Stimulated activated CD4-positive, alpha-beta T cell treated with anti-CD3 and anti-CD28 coated beads, Interleukin-12 subunit alpha, Interleukin-12 subunit beta, amount 100 ng/mL, for 4 hours (primary cell): ENCODE measurements around the gene DNAI2.

Experiments
- DNase-seq: peaks from one replicate; pipeline ENCODE4 v3.0.0-alpha.2; 2020

The DNAI2 gene

DNA sequence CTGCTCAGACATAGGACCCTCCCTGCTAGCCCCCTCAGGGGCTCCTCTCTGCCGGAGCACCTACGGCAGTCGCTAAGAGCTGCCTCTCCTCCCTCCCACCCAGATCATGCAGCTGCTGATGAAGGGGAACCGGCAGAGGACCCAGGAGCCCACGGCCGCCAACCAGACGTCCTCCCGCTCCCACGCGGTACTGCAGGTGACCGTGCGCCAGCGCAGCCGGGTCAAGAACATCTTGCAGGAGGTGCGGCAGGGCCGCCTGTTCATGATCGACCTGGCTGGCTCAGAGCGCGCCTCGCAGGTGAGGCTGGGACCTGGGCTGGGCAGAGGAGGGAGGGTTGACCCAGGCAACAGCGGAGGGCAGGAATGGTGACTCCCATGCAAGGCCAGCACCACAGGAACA lies 70.6 kb downstream of the DNAI2 start:
- no peak for DNase-seq

DNA sequence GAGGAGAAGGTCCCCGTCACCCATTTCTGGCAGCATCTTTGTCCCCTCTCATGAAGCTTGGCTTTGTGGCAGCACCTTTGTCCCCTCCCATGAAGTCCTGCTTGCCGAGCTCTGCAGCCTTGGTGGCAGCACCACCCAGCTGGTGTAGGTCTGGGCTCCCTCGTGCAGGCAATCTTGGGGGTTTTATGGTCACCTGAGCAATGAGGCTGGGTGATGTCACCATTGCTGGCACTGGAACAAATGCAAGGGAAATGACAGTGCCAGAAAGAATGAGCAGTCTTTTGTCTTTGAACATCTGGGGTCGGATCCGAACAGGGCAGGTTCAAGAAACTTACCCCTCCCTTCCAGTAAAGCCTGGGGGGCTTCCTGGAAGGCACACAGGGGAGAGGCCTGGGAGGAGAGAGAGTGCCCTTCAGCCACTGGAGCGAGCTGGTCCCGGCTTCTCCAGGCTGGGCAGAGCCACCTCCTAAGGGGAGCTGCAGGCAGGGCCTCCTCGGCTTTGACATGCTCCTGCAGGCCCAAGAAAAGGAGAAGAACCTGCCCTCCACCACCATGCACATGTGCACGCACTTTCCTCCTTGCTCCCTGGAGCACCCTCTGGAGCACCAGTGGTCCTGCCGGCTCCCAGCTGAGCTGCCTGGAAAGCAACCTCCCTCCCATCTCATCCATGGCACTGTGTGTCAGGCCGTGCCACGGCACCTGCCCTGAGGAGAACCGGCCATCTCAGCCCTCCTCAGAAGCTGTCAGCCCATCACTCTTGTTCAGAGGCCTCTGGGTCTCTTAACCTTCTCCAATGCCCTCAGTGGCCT lies 71.6 kb downstream of the DNAI2 start:
- DNase-seq, result no peak

DNA sequence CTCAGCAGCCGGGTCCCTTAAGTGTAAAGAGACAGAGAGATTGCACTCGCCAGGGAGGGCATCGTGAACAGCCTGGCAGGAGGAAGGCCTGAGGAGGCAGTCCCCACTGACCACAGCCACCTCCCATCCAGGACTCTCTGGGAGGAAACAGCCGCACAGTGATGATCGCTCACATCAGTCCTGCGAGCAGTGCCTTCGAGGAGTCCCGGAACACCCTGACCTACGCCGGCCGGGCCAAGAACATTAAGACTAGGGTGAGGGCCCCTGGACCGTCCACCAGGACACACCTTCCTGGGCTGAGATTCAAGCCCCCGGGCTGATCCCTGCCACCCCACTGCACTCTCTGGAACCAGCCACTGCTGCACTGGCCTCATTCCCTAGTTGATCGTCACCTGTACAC lies 73.6 kb downstream of the DNAI2 start:
- no peak for DNase-seq

DNA sequence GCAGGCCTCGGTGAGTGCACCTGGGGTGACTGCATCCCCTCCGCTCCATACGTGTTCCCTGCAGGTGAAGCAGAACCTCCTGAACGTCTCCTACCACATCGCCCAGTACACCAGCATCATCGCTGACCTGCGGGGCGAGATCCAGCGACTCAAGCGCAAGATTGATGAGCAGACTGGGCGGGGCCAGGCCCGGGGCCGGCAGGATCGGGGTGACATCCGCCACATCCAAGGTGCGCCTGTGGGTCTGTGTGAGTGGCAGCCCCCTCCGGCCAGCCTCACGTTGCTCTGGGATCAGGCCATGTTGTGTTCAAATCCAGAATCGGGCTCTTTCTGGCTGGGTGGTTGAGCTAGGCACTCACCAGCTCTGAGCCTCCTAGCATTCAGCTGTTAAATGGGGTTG lies 75.1 kb downstream of the DNAI2 start:
- DNase-seq, result no peak

DNA sequence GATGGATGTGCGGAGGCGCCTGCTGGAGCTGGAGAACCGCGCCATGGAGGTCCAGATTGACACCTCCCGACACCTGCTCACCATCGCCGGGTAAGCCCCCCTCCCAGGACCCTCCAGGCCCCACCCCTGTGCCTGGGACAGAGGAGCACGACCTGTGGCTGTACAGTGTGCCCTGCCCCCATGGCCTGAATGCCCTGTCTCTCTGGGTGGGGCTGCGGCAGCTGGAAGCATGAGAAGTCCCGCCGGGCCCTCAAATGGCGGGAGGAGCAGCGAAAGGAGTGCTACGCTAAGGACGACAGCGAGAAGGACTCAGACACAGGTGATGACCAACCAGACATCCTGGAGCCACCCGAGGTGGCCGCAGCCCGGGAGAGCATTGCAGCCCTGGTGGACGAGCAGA lies 76.5 kb downstream of the DNAI2 start:
- no peak for DNase-seq

DNA sequence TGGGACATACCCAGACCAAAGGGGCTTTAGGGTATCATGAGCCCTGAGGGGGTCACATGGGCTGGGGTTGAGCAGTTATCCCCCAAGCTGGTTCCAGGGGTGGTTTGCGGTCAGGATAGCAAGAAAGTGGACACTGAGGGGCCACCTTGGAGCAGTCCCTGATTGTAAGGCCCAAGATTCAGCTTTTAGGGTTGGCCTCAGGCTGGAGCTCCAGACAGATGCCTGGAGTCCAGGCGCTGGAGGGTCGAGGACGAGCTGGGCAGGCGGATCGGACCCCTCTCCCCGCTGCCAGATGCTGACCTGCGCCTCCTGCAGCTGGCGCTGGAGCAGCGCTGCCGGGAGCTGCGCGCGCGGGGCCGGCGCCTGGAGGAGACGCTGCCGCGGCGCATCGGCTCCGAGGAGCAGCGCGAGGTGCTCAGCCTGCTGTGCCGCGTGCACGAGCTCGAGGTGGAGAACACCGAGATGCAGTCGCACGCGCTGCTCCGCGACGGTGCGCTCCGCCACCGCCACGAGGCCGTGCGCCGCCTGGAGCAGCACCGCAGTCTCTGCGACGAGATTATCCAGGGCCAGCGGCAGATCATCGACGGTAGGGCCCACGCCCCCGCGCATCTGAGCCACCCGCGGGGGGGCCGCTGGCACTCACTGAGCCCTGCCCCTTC lies 77.6 kb downstream of the DNAI2 start:
- no peak for DNase-seq

DNA sequence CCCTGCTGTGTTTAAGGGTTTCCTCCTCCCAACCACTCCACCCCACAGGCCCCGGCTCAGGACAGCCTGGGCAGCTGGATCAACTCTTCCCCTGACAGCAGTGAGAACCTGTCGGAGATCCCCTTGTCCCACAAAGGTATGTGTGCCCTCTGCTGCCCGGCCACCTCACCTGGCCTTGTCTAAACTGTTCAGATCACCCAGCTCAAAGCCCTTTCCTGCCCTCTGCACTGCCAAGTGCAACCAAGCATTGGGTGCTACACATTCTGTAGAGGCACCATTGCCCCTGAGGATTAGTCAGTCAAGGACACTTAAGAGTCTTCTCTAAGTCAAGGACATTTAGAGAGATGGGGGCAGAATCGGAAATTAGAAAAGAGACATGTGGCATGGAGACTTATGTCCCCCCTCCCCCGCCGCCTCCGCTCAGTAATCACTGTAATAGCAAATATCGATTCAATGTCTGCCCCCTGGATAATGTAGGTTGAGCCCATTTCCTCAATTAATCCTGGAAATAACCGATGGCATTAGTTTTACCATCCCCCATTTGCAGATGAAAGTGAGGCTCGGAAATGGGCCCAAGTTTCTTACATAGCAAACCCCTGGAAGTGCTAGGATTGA lies 79.5 kb downstream of the DNAI2 start:
- no peak for DNase-seq

DNA sequence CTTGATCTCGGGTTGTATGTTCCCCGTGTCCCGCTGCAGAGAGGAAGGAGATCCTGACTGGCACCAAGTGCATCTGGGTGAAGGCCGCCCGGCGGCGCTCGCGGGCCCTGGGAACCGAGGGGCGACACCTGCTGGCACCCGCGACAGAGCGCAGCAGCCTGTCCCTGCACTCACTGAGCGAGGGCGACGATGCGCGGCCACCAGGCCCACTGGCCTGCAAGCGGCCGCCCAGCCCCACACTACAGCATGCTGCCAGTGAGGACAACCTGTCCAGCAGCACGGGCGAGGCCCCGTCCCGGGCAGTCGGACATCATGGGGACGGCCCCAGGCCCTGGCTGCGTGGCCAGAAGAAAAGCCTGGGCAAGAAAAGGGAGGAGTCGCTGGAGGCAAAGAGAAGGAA lies 80.1 kb downstream of the DNAI2 start:
- peak; percentile 41 for DNase-seq

DNA sequence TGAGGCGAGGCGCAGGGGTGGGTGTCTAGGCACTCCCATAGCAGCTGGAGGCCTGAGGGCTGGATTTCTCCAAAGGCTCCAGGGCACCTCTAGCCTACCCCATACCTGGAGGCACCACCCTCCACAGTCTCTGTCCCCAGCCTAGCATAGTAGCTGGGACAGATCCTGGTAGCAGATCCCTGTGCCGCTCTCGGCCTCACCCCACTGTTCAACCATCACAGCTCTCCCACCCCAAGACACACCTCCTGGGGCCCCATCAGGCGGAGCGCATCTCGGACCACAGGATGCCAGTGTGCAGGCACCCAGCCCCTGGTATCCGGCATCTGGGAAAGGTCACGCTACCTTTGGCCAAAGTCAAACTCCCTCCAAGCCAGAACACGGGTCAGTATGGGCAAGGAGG lies 80.5 kb downstream of the DNAI2 start:
- DNase-seq, result no peak

DNA sequence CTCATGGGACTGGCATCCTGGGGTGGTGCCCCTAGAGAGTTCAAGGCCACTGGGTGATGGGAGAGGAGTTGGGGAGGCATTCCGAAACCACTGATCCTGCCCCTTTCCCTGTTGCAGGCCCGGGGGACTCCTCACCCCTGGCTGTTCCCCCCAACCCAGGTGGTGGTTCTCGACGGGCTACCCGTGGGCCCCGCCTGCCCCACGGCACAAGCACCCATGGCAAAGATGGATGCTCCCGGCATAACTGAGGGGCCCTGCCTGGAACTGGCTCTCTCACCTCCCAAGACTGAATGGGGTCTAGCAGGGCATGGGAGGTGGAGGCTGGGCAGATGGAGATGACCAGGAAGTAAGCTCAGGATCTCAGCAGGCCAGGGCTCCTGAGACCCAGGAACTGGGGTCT lies 81.0 kb downstream of the DNAI2 start:
- DNase-seq, result no peak

DNA sequence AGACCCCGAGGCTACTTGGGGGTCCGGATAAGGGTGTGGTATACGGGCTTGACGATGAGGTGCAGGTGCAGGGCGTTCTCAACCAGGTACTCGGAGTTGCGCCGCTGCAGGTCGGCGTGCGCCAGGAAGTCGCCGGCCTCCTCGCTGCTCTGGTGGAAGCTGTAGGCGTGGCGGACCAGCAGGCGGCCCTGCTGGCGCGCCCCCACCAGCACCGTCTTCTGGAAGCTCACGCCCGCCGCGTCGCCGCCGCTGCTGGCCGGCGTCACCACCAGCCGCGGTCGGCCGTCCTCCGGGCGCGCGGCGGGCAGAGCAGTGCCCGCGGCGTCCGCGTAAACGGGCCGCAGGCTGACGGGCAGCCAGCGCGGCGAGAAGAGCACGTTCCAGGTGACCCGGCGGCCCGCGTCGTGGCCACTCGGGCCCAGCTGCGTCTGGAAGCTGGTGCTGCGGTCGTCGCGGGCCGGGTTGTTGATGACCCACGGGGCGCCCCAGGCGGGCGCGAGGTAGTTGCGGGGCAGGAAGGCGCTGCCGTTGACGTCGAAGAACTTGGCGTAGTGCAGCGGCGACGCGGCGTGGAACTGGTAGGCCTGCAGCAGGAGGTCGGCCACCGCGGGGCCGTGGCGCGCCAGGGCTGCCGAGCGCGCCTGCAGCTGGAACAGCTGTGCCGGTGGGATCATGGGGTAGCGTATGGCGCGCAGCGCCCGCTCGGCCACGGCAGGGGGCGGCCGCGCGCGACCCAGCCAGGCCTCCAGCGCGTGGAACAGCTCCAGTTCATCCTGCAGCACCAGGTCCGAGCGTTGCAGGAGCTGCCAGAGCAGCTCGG lies 82.8 kb downstream of the DNAI2 start:
- no peak for DNase-seq

DNA sequence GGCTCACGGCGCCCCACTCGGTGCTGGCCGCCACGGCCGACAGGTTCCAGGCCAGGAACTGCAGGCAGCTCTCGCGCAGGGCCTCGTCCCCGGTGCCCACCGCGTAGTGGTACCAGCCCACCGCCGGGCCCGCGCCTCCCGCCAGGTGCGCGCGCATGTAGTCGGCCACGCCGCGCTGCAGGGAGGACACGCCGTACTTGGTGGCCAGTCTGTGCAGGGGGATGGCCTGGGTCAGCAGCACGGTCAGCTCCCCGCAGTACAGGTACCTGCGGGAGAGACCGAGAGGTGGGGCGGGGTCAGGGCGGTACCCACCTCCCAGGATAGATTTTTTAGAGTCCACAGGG lies 83.4 kb downstream of the DNAI2 start:
- no peak for DNase-seq

DNA sequence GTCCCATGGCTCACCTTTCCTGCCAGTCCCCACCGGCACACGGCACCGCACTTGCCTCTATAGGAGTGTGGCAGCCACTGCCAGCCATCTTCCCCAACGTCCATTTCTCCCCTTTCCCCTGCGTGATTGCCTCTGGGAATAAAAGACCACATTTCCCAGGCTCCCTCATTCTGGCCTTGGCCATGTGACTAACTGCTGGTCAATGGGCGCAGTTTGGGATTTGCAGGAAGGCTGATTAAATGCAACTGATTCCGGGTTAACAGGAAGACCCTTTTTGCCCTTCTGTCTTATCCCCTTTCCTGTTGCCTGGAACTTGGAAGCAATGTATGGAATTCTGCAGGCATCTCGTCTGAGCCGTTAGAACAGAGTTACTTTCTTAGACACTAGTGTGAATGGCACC lies 84.7 kb downstream of the DNAI2 start:
- DNase-seq, result no peak

DNA sequence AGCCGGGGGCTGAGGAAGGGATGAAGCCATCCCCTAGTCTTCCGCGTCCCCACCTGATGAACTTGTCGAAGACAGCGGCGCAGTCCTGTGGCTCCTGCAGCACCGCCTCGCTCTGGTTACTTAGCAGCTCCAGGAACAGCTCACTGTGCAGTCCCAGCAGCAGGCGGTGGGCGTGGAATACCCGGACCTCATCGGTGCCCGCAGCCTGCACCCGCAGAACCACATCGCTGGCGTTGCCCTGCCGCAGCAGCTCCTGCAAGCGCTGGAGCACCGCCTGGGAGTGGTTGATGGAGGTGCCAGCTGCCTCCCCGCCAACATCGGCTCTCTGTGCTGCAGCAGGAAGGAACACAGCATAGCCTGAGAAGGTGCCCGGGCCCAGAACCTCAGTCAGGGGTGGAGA lies 85.9 kb downstream of the DNAI2 start:
- no peak for DNase-seq

DNA sequence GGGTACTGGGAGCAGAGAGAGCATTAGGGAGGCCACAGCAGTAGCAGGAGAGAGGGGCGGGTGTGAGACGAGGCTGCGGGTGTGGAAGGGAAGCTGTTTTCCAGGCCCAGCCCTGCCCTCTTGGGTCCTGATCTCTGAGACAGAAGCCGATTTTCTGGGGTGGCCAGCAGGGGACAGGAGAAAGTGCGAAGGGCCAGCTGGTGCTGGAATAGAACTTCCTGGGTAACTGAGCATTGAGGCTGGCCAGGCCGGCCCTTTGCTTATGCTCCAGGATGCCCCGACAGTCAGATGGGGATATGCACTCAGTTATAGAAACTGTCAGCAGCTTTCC lies 86.8 kb downstream of the DNAI2 start:
- DNase-seq, result no peak

DNA sequence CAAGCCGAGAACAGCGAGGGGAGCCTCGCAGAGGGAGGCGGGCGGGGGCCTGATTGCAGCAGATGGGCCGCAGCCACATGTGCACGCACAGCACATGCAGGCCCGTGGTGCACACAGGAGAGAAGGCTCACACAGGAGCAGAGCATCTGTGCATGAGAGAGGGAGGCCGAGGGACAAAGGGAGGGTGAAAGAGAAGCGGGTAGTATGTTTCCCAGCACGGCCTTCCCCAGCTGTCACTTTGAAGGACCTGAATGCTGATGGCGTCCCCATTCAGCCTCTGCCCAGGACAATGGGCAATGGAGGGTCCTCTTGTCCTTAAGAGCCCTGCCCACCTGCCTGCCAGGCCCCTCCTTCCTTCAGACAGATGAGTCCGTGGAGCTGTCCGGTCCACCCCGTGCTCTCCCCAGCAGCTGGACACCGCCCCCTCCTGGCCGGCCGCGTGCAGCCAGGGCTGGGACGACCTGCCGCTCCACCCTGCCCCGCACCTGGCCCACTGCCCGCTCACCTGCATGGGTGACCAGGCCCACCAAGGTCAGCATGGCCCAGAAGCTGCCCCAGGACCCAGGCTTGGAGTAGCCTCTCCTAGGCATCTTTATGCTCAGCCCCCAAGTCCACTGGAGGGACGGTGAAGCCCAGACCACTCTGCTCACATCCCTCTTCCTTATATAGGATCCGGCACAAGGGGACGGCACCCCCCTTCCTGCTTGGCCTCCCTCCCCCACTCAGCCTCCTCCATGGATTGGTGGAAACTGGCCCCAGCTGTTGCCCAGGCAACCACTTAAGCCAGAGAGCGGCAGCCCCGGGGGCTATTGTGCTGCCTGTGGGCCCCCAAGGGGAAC lies 87.4 kb downstream of the DNAI2 start, which contains the start of gene BTBD17:
TSS of gene BTBD17 (minus strand) at position 639 of the 839 bp plus-strand sequence. CDS start at position 590, 49 bp downstream.
- DNase-seq, result peak; percentile 27

DNA sequence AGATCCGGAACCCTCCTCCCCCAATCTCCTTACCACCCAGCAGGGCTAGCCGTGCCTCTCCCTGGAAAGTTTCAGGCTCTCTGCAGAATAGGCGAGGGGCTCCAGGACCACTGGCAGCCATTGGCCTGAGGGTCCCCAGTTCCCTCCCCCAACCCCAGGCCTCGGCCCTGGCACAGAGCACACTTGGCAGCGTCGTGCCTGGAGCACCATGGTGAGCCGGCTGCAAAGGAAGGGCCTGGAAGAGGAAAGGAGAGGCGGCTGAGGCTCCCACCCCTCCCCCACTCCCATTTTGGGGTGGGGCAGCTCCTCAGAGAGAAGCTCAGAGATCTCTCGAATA lies 88.0 kb downstream of the DNAI2 start:
- DNase-seq, result no peak

DNA sequence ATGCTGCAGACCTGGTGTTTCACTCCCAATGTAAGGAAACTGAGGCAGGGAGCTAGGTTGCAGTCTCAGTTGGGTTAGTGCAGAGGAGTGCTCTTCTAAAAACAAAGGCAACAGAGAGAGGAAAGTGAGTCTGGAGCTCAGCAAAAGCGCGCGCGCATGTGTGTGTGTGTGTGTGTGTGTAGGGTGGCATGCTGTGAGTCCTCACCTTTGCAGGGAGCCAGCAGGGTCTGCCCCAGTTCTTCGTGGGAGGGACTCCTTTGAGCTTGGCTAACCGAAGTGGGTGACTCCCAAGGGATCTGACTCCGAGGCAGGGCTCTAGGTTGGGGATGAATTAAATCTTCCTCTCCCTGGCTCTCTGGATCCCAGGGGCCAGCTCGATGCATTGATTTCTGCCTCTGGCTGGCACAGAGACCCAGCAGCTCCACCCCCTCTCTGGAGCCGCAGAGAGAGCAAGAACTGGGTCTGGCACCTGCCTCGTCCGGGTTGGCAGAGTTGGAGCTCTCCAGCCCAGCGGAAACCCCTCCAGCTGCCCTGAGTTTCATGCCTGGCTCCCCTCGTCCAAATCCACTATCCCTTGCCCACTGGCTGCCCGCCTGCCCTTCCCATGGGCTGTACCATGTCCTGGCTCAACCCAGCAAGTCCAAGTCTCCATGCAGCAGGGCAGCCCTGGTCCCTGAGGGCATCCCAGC lies 88.9 kb downstream of the DNAI2 start:
- no peak for DNase-seq
